Measurements from ENCODE around the gene HTRA3. TPM values are rescaled to one million over a fixed set of nuclear protein-coding genes. Genes with fewer than 3 reads are reported as not detected.
"Not testable (repeated sequence)": the region's sequence is repeated elsewhere in the genome, so short reads cannot be mapped to it uniquely, and the experiment has no call there.

Gene HTRA3
- total and polyA plus RNA-seq, 4 experiments from 2014 or later: not detected

- intact Hi-C loops (cut with micrococcal nuclease); H3K27ac ChIP-seq (ENCODE audit: low read depth, low read length); H3K4me3 Mint-ChIP-seq; H3K9me3 ChIP-seq (ENCODE audit: control insufficient read depth in 1 of 2, low read length in 2 of 2); H3K36me3 ChIP-seq (ENCODE audit: insufficient read depth, low read length); CTCF ChIA-PET (ENCODE audit: partially characterized antibody); H3K27me3 Mint-ChIP-seq; H3K27me3 ChIP-seq (ENCODE audit: insufficient read depth, low read length); H3K36me3 Mint-ChIP-seq; DNase-seq; H3K27ac Mint-ChIP-seq; POLR2A ChIA-PET (ENCODE audit: partially characterized antibody); H3K4me3 ChIP-seq (ENCODE audit: low read length in 2 of 2); H3K4me1 Mint-ChIP-seq; H3K4me1 ChIP-seq (ENCODE audit: insufficient read depth, low read length); H3K9me3 Mint-ChIP-seq: not testable (repeated sequence)
Measured at GRCh38 chr4:8349236-8349635, 79.7 kb downstream of the HTRA3 start.

- no peaks in the 10 kb centered on the region for H3K36me3 ChIP-seq (ENCODE audit: insufficient read depth, low read length)
- no peak for DNase-seq
- ChIA-PET CTCF (ENCODE audit: partially characterized antibody) (no interaction called here), POLR2A (ENCODE audit: partially characterized antibody) (no interaction called here)
- H3K4me3 Mint-ChIP-seq: no peak overlapping the region
- H3K27ac Mint-ChIP-seq: no peak overlapping the region
- H3K27me3 Mint-ChIP-seq: peaks cover 2 to 4% of the 10 kb centered on the region in 2 donors
- no peaks in the 10 kb centered on the region for H3K36me3 Mint-ChIP-seq
- H3K4me1 ChIP-seq (ENCODE audit: insufficient read depth, low read length): no peaks in the 10 kb centered on the region
- peaks cover 0 to 6% (median 0%) of the 10 kb centered on the region in 8 donors for H3K9me3 Mint-ChIP-seq
- intact Hi-C loops (cut with micrococcal nuclease): no loop called here
- no peaks in the 10 kb centered on the region for H3K27me3 ChIP-seq (ENCODE audit: insufficient read depth, low read length)
- no peaks in the 10 kb centered on the region for H3K9me3 ChIP-seq (ENCODE audit: control insufficient read depth in 1 of 2, low read length in 2 of 2)
- H3K27ac ChIP-seq (ENCODE audit: low read depth, low read length): no peak overlapping the region
- H3K4me3 ChIP-seq (ENCODE audit: low read length in 2 of 2): no peak overlapping the region
- no peaks in the 10 kb centered on the region for H3K4me1 Mint-ChIP-seq
Measured at GRCh38 chr4:8349664-8350236, 80.2 kb downstream of the HTRA3 start.

- H3K27me3 Mint-ChIP-seq: peaks cover 3 to 6% of the 10 kb centered on the region in 2 donors
- peaks cover 0 to 6% (median 0%) of the 10 kb centered on the region in 8 donors for H3K9me3 Mint-ChIP-seq
- no peaks in the 10 kb centered on the region for H3K4me1 ChIP-seq (ENCODE audit: insufficient read depth, low read length)
- H3K4me3 Mint-ChIP-seq: no peak overlapping the region
- no peak for DNase-seq
- H3K36me3 ChIP-seq (ENCODE audit: insufficient read depth, low read length): no peaks in the 10 kb centered on the region
- H3K9me3 ChIP-seq (ENCODE audit: control insufficient read depth in 1 of 2, low read length in 2 of 2): no peaks in the 10 kb centered on the region
- no peak overlapping the region for H3K27ac ChIP-seq (ENCODE audit: low read depth, low read length)
- ChIA-PET CTCF (ENCODE audit: partially characterized antibody) (no interaction called here), POLR2A (ENCODE audit: partially characterized antibody) (no interaction called here)
- no peak overlapping the region for H3K4me3 ChIP-seq (ENCODE audit: low read length in 2 of 2)
- no peaks in the 10 kb centered on the region for H3K4me1 Mint-ChIP-seq
- intact Hi-C loops (cut with micrococcal nuclease): no loop called here
- no peak overlapping the region for H3K27ac Mint-ChIP-seq
- H3K27me3 ChIP-seq (ENCODE audit: insufficient read depth, low read length): no peaks in the 10 kb centered on the region
- H3K36me3 Mint-ChIP-seq: no peaks in the 10 kb centered on the region
Measured at GRCh38 chr4:8350352-8350751, 80.8 kb downstream of the HTRA3 start.

- intact Hi-C loops (cut with micrococcal nuclease): no loop called here
- Histone ChIP-seq H3K4me3 (ENCODE audit: low read length in 2 of 2) (no peak overlapping the region), H3K9me3 (ENCODE audit: control insufficient read depth in 1 of 2, low read length in 2 of 2) (no peaks in the 10 kb centered on the region), H3K27me3 (ENCODE audit: insufficient read depth, low read length) (no peaks in the 10 kb centered on the region), H3K4me1 (ENCODE audit: insufficient read depth, low read length) (no peaks in the 10 kb centered on the region), H3K36me3 (ENCODE audit: insufficient read depth, low read length) (no peaks in the 10 kb centered on the region), H3K27ac (ENCODE audit: low read depth, low read length) (no peak overlapping the region)
- POLR2A ChIA-PET (ENCODE audit: partially characterized antibody): no interaction called here
- peaks cover 3 to 6% of the 10 kb centered on the region in 2 donors for H3K27me3 Mint-ChIP-seq
- H3K4me1 Mint-ChIP-seq: no peaks in the 10 kb centered on the region
- peaks cover 0 to 6% (median 0%) of the 10 kb centered on the region in 8 donors for H3K9me3 Mint-ChIP-seq
- H3K36me3 Mint-ChIP-seq: no peaks in the 10 kb centered on the region
- no peak overlapping the region for H3K4me3 Mint-ChIP-seq
- no peak overlapping the region for H3K27ac Mint-ChIP-seq
- CTCF ChIA-PET (ENCODE audit: partially characterized antibody): no interaction called here
- no peak for DNase-seq
Measured at GRCh38 chr4:8350841-8351461, 81.4 kb downstream of the HTRA3 start.

GRCh38 chr4:8351931-8352367 lies 82.4 kb downstream of the HTRA3 start:
- Mint-ChIP-seq H3K4me3 (no peak overlapping the region), H3K9me3 (peaks cover 0 to 6% (median 0%) of the 10 kb centered on the region in 8 donors), H3K27ac (no peak overlapping the region), H3K4me1 (no peaks in the 10 kb centered on the region), H3K27me3 (peaks cover 3 to 6% of the 10 kb centered on the region in 2 donors), H3K36me3 (no peaks in the 10 kb centered on the region)
- Histone ChIP-seq H3K4me3 (ENCODE audit: low read length in 2 of 2) (no peak overlapping the region), H3K36me3 (ENCODE audit: insufficient read depth, low read length) (no peaks in the 10 kb centered on the region), H3K27me3 (ENCODE audit: insufficient read depth, low read length) (no peaks in the 10 kb centered on the region), H3K9me3 (ENCODE audit: control insufficient read depth in 1 of 2, low read length in 2 of 2) (no peaks in the 10 kb centered on the region), H3K27ac (ENCODE audit: low read depth, low read length) (no peak overlapping the region), H3K4me1 (ENCODE audit: insufficient read depth, low read length) (no peaks in the 10 kb centered on the region)
- ChIA-PET CTCF (ENCODE audit: partially characterized antibody) (interaction anchor here (0.6 to 0.9 kb wide), 2 partner anchors 109 to 226 kb away, joined by 3 read pairs; no protein-coding TSS in a partner anchor), POLR2A (ENCODE audit: partially characterized antibody) (no interaction called here)
- intact Hi-C loops (cut with micrococcal nuclease): no loop called here
- no peak for DNase-seq

GRCh38 chr4:8352368-8353157 lies 83.0 kb downstream of the HTRA3 start:
- intact Hi-C loops (cut with micrococcal nuclease): no loop called here

GRCh38 chr4:8353158-8353669 lies 83.7 kb downstream of the HTRA3 start:
- H3K36me3 Mint-ChIP-seq: no peaks in the 10 kb centered on the region
- Histone ChIP-seq H3K9me3 (ENCODE audit: control insufficient read depth in 1 of 2, low read length in 2 of 2) (no peaks in the 10 kb centered on the region), H3K4me1 (ENCODE audit: insufficient read depth, low read length) (no peaks in the 10 kb centered on the region), H3K4me3 (ENCODE audit: low read length in 2 of 2) (no peak overlapping the region), H3K36me3 (ENCODE audit: insufficient read depth, low read length) (no peaks in the 10 kb centered on the region), H3K27me3 (ENCODE audit: insufficient read depth, low read length) (no peaks in the 10 kb centered on the region), H3K27ac (ENCODE audit: low read depth, low read length) (no peak overlapping the region)
- CTCF ChIA-PET (ENCODE audit: partially characterized antibody): no interaction called here
- intact Hi-C loops (cut with micrococcal nuclease): no loop called here
- no peak for DNase-seq
- H3K4me3 Mint-ChIP-seq: no peak overlapping the region
- H3K9me3 Mint-ChIP-seq: peaks cover 0 to 6% (median 0%) of the 10 kb centered on the region in 8 donors
- POLR2A ChIA-PET (ENCODE audit: partially characterized antibody): no interaction called here
- H3K4me1 Mint-ChIP-seq: no peaks in the 10 kb centered on the region
- H3K27ac Mint-ChIP-seq: no peak overlapping the region
- H3K27me3 Mint-ChIP-seq: peaks cover 3 to 7% of the 10 kb centered on the region in 2 donors

More at GRCh38 chr4:8352368-8353157, 83.0 kb downstream of the HTRA3 start:
- no peaks in the 10 kb centered on the region for H3K27me3 ChIP-seq (ENCODE audit: insufficient read depth, low read length)
- no peaks in the 10 kb centered on the region for H3K36me3 Mint-ChIP-seq
- H3K4me1 ChIP-seq (ENCODE audit: insufficient read depth, low read length): no peaks in the 10 kb centered on the region
- no peak overlapping the region for H3K27ac ChIP-seq (ENCODE audit: low read depth, low read length)
- peaks cover 3 to 6% of the 10 kb centered on the region in 2 donors for H3K27me3 Mint-ChIP-seq
- no peak overlapping the region for H3K27ac Mint-ChIP-seq
- no peak overlapping the region for H3K4me3 Mint-ChIP-seq
- ChIA-PET CTCF (ENCODE audit: partially characterized antibody) (interaction anchor here (0.6 to 0.9 kb wide), 2 partner anchors 110 to 226 kb away, joined by 3 read pairs; no protein-coding TSS in a partner anchor), POLR2A (ENCODE audit: partially characterized antibody) (no interaction called here)
- no peaks in the 10 kb centered on the region for H3K9me3 ChIP-seq (ENCODE audit: control insufficient read depth in 1 of 2, low read length in 2 of 2)
- peaks cover 0 to 6% (median 0%) of the 10 kb centered on the region in 8 donors for H3K9me3 Mint-ChIP-seq
- H3K4me1 Mint-ChIP-seq: no peaks in the 10 kb centered on the region
- DNase-seq: no peak
- H3K4me3 ChIP-seq (ENCODE audit: low read length in 2 of 2): no peak overlapping the region
- H3K36me3 ChIP-seq (ENCODE audit: insufficient read depth, low read length): no peaks in the 10 kb centered on the region
